Ovary (tissue), 9 donors: ENCODE results near the gene TNS1. TPM values are rescaled to one million over a fixed set of nuclear protein-coding genes. Genes with fewer than 3 reads are reported as not detected.

ENCODE experiments used
- DNase-seq, 5 donors: peaks; one replicate each; pipeline ENCODE4 v3.0.0-alpha.2; 2019 to 2020
- H3K27ac ChIP-seq, 2 donors: fragments of 200-600 bp; one replicate each; pipeline versions ENCODE4 v1.5.1 to v1.8.0; 2019 to 2022
- H3K27me3 ChIP-seq: fragments of 200-600 bp; one replicate; pipeline ENCODE4 v1.8.0; 2022
- H3K36me3 ChIP-seq: fragments of 200-600 bp; sonication (generic); one replicate; pipeline ENCODE4 v1.5.1; 2019
- H3K4me1 ChIP-seq: one replicate; pipeline ENCODE4 v1.8.1; 2013; ENCODE audit warnings: mild to moderate bottlenecking, moderate library complexity; ENCODE audit not compliant: insufficient read depth
- H3K4me3 ChIP-seq: fragments of 200-600 bp; sonication (generic); one replicate; pipeline ENCODE4 v1.5.1; 2017
- H3K9me3 ChIP-seq, 2 donors: fragments of 200-600 bp in 1 of 2; sonication (generic) in 1 of 2; one replicate each; pipeline versions ENCODE4 v1.5.1 to v1.8.1; 2013 to 2019; ENCODE audit warnings: mild to moderate bottlenecking in 1 of 2, moderate library complexity in 1 of 2
- CTCF ChIP-seq, 3 donors: fragments of 450-650 bp in 2 of 3; fragments of 200-600 bp in 1 of 3; IDR thresholded peaks; one replicate each; pipeline versions ENCODE4 v1.5.1 to v1.8.0; 2016 to 2022; ENCODE audit warnings: antibody characterized with exemption in 3 of 3, mild to moderate bottlenecking in 1 of 3
- EP300 ChIP-seq: sonication (generic); formaldehyde crosslinking; IDR thresholded peaks from one replicate; pipeline ENCODE4 v1.6.1; 2017; ENCODE audit warnings: antibody characterized with exemption
- POLR2A ChIP-seq: fragments of 450-650 bp; IDR thresholded peaks from one replicate; pipeline ENCODE4 v1.6.1; 2017; ENCODE audit warnings: antibody characterized with exemption, mild to moderate bottlenecking, moderate library complexity
- WGBS, 3 donors: extraction: QIAGEN DNeasy Blood & Tissue Kit in 1 of 3; methylation state at CpG; one replicate each; pipeline versions ENCODE4 v1.1.5 to v1.1.7; 2013 to 2017; 5-methylcytosine and 5-hydroxymethylcytosine counted together
- intact Hi-C, 4 donors: fragments of 100-400 bp; cut with DNase I; formaldehyde crosslinking; loops; one replicate each; pipeline versions ENCODE4 v1.11.0 to v1.15.1; 2022 to 2023
- polyA plus RNA-seq, 2 donors: library from polyadenylated mRNA; stranded (reverse); fragments of 200-250 nt in 1 of 2; fragments of 350-450 nt in 1 of 2; fragmentation: Illumina TruSeq in 1 of 2; extraction: RNeasy Lipid Tissue Mini Kit (QIAGEN cat#74804) in 1 of 2; gene quantifications; one replicate each; pipeline ENCODE4 v1.2.3, GENCODE V29; 2013 to 2014
- total RNA-seq, 7 donors: library from RNA; depleted of rRNA in 2 of 7; stranded (reverse); fragments of >200 nt in 2 of 7; fragmentation: NEBNext Ultra II Directional in 3 of 7; extraction: Animal tissue kit (Norgen Biotek cat#: 25700) in 3 of 7; gene quantifications; one replicate each; pipeline versions ENCODE4 v1.1.0 to v1.2.4, GENCODE V29; 2016 to 2023
- donor health status: DM: no; HTN: no; CAD: no; lungs with moderate emphysema.
- donor health status: DM: no; HTN: no; CAD: no.
- donor health status: Bipolar disorder and iron deficiency.
- donor health status: DM: yes; HTN: yes; CAD: no.
- donor health status: DM: no; HTN: no; CAD: no.
- donor health status: DM: yes; HTN: yes; CAD: no.

The TNS1 gene
- total and polyA plus RNA-seq, 9 donors: 140 to 568 (median 356) TPM

- no peaks in the 10 kb centered on the region for H3K27me3 ChIP-seq
- H3K9me3 ChIP-seq: no peaks in the 10 kb centered on the region
- 91 to 96% (median 93%) methylated on average over 1 of the region's 1 CpG for WGBS, 3 donors
- no peak overlapping the region for H3K4me3 ChIP-seq
- H3K27ac ChIP-seq: no peak overlapping the region
- H3K4me1 ChIP-seq: no peaks in the 10 kb centered on the region
- intact Hi-C loops: no loop called here
- H3K36me3 ChIP-seq: no peaks in the 10 kb centered on the region
- no peak for DNase-seq
- TF ChIP-seq EP300: no peak
- TF ChIP-seq POLR2A: no peak
- TF ChIP-seq CTCF (IDR thresholded peaks at IDR 0.05): no peak
Measured at GRCh38 chr2:217761645-217762277, 241.0 kb downstream of the TNS1 start.

DNA sequence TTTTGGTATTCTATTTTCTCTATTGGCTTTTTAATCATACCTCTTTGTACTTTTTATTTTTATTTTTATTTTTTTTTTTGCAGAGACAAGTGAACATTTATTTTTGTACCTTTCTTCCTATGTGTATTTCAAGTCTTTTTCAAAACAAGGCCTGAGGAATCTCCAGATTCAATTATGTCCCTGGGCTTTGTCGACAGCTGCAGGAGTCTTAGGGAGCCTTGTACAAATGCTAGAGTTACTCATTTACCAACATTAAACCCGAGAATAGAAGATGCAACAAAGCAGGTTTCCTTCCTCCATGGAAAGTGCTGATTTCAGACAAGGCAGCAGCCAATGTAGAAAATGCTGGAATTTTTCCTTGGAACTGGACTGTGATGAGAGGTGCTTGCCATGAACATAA, 242.8 kb downstream of the TNS1 start:
- TF ChIP-seq EP300: no peak
- TF ChIP-seq CTCF (IDR thresholded peaks at IDR 0.05): no peak
- TF ChIP-seq POLR2A: no peak
- no peak for DNase-seq
- H3K9me3 ChIP-seq: no peaks in the 10 kb centered on the region
- no peaks in the 10 kb centered on the region for H3K36me3 ChIP-seq
- intact Hi-C loops: loop anchor here in 3 of 4 donors (10.0 kb wide), 4 partner anchors 1075 to 1245 kb away; no protein-coding TSS in a partner anchor
- H3K4me3 ChIP-seq: no peak overlapping the region
- no peaks in the 10 kb centered on the region for H3K4me1 ChIP-seq
- 83 to 92% (median 91%) methylated on average over 2 of the region's 2 CpGs for WGBS, 3 donors
- H3K27ac ChIP-seq: no peak overlapping the region
- H3K27me3 ChIP-seq: no peaks in the 10 kb centered on the region

GRCh38 chr2:217757108-217757463, 245.7 kb downstream of the TNS1 start:
- Histone ChIP-seq H3K9me3 (no peaks in the 10 kb centered on the region), H3K36me3 (no peaks in the 10 kb centered on the region), H3K27ac (no peak overlapping the region), H3K4me3 (no peak overlapping the region), H3K27me3 (no peaks in the 10 kb centered on the region), H3K4me1 (no peaks in the 10 kb centered on the region)
- 73 to 88% (median 74%) methylated on average over 2 of the region's 2 CpGs for WGBS, 3 donors
- DNase-seq: no peak
- intact Hi-C loops: loop anchor here in 3 of 4 donors (10.0 kb wide), 4 partner anchors 1072 to 1242 kb away; no protein-coding TSS in a partner anchor
- TF ChIP-seq EP300 (no peak), POLR2A (no peak), CTCF (IDR thresholded peaks at IDR 0.05) (no peak)

GRCh38 chr2:217756375-217757107, 246.3 kb downstream of the TNS1 start:
- H3K4me1 ChIP-seq: no peaks in the 10 kb centered on the region
- intact Hi-C loops: loop anchor here in 3 of 4 donors (10.0 kb wide), 4 partner anchors 1072 to 1242 kb away; no protein-coding TSS in a partner anchor

More at GRCh38 chr2:217756375-217757107, 246.3 kb downstream of the TNS1 start:
- H3K36me3 ChIP-seq: no peaks in the 10 kb centered on the region
- TF ChIP-seq CTCF (IDR thresholded peaks at IDR 0.05): peak; percentile 83 to 93 (median 92)
- no peak for TF ChIP-seq POLR2A
- no peak for TF ChIP-seq EP300
- peak overlapping the region; percentile 7 for H3K4me3 ChIP-seq
- 10 to 25% (median 20%) methylated on average over 26 to 34 of the region's 34 CpGs for WGBS, 3 donors
- no peaks in the 10 kb centered on the region for H3K27me3 ChIP-seq
- no peaks in the 10 kb centered on the region for H3K9me3 ChIP-seq
- H3K27ac ChIP-seq: no peak overlapping the region
- DNase-seq: peak; percentile 82 to 92 (median 89)
